NCI-H2227 (cell line): ENCODE data around the gene KDM4C.
"Not testable (repeated sequence)": the region's sequence is repeated elsewhere in the genome, so short reads cannot be mapped to it uniquely, and the experiment has no call there.

Experiments used
- DNase-seq: peaks from one replicate; lab custom pipeline; 2025; ENCODE audit not compliant: unreplicated experiment; lab: John Stamatoyannopoulos, UW

Gene KDM4C

DNA sequence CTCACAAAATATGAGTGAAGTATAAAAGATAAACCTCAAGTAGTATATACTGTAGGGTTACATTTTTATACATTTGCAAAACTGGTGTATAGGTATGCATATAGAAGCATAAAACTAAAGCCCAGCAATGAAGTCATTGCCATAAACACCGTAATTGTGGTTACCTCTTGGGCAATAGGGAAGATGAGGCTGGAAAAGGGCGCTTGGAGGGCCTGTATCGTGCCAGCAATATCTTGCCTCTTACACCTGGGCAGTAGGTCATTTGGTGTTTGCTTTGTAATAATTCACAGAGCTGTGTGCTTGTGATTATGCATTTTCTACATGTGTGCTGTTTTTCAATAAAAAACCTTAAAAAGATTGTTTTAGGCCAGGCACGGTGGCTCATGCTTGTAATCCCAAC is 45.2 kb downstream of the KDM4C start:
- DNase-seq, result no peak

DNA sequence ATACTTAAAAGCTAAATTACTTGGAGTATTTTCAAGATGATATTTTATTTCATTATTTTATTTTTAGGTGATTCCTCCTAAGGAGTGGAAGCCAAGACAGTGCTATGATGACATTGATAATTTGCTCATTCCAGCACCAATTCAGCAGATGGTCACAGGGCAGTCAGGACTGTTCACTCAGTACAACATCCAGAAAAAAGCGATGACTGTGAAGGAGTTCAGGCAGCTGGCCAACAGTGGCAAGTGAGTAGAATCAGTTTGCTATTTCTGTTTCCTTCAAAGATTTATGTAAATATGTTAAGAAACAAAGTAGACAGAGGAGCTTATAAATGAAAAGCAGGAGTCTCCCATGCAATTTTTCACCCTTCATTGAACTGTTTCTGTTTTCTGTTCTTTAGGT is 47.8 kb downstream of the KDM4C start:
- no peak for DNase-seq

DNA sequence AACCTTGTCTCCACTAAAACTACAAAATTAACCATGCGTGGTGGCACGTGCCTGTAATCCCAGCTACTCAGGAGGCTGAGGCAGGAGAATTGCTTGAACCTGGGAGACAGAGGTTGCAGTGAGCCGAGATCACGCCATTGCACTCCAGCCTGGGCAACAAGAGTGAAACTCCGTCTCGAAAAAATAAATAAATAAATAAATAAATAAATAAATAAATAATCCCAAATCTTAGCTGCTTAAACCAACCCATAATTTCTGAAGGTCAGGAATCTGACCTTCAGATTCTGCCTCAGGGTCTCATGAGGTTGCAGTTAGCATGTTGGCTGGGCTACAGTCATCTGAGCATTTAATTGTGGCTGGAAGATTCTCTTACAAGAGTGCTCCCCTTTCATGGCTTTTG is 48.5 kb downstream of the KDM4C start:
- not testable (repeated sequence) for DNase-seq

DNA sequence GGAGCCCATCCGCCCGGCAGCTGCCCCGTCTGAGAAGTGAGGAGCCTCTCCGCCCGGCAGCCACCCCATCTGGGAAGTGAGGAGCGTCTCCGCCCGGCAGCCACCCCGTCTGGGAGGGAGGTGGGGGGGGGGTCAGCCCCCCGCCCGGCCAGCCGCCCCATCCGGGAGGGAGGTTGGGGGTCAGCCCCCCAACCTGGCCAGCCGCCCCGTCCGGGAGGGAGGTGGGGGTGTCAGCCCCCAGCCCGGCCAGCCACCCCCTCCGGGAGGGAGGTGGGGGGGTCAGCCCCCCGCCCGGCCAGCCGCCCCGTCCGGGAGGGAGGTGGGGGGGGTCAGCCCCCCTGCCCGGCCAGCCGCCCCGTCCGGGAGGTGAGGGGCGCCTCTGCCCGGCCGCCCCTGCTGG is 49.9 kb downstream of the KDM4C start:
- not testable (repeated sequence) for DNase-seq

DNA sequence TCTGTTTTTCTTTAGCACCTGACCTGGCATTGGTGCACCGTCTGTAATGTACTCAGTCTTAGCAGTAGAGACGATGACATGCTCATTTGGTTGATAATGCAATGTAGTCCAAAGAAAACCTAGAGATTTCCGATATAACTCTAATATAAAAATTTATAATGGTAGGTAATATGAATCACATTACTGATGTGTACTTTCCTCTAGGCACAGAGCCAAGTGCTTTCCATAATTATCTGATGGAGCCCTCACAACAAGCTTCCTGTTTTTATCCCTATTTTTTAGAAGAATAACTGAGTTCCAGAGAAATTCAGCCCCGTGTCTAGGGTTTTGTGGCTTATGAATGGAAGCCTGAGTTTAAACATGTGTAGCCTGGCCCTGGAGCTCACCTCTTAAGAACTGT is 53.7 kb downstream of the KDM4C start:
- peak; percentile 23 for DNase-seq

DNA sequence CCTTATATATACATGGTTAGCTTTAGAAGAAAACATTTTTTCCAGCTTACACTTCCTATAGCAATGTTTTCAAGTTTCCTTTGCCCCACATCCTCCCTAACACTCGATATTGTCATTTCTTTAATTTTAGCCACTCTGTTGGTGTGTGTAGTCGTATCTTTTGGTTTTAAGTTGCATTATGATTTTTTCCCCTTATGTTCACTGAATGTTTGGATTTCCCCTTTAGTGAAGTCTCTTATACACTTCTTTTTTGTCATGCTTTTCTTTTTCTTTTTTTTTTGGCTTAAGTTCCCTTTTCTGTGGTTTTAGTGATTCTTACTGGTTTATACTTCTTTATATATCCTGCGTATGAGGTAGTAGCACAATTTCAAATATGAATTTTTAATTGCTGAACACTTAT is 58.8 kb downstream of the KDM4C start:
- DNase-seq, result no peak

DNA sequence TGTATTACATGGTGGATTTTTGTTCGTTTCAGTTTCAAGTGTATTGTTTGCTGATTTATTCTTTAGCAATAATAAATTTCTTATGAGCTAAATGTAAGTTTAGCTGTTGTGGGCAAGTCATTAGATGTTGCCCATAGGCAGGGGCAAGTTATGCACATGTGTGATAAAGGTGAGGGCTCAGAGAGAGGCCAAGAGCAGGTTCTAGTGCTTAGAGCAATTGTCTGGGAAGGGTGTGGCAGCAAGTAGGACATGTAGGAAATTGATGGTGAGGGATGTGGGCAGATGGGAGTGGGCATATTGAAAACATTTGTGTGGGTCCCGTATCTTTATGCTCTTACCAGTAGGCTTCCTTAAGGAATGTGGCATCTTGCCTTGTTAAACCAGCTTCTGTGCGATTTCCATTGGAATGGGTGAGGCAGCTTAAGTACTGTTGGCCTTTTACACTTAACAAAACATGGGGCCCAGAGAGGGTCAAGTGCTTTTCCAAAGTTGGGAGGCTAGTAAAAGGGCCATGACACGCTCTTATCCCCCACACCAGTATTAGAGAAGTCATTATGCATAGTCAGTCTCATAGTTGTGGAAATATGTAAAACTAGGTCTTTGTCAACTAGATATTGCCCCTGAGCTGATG is 60.6 kb downstream of the KDM4C start:
- DNase-seq, result no peak

DNA sequence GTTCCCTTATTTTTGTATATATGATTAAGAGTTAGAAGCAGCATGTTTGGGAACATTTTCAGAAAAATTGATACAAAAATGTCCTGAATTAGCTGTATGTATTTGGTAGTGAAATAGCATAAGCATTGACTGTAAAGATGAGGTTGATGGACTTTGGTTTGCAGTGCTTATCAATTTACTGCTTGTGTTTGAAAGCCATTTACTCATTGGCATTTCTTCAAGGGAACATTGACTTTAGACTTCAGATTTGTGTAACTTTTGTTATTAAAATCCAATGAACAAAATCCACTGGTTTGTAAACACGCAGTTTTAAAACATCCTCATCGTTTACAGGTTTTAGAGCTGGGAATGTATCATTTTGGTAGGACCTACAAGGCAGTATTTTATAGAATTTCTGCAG is 61.3 kb downstream of the KDM4C start:
- DNase-seq, result no peak

DNA sequence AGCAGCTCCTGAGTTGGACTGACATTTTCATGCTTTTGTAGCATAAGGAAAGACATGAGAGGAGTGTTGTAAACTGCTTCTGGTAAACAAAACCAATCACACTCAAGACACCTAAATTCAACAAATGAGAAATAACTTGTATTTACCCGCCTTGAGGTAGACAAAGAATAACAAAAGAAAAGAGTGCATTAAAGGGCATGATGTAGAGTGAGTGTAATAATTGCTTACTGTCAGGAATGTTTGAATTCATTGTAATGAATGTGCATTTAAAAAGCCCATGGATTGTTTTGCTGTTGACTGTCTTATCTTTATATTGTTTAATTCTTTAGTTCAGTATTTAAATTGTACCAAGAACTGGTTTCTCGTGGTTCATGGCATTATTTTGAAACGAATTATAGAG is 61.8 kb downstream of the KDM4C start:
- DNase-seq, result no peak

DNA sequence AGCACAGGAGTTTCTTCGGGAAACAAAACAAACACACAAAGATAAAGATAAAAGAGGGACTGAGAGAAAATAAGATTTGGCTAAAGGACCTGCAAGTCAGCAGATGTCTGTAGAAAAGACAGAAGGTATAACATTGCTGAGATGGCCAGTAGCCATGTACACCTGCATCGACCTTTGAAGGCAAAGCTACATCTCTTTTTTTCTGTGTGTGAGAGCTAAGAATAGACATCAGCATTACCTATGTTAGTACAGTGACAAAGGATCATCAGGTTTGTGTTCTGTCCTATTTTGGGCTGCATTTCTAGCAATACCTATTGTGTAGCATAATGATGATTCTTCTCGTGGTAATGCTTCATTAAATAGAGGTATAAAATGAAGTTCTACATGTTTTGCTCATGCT is 64.9 kb downstream of the KDM4C start:
- no peak for DNase-seq

DNA sequence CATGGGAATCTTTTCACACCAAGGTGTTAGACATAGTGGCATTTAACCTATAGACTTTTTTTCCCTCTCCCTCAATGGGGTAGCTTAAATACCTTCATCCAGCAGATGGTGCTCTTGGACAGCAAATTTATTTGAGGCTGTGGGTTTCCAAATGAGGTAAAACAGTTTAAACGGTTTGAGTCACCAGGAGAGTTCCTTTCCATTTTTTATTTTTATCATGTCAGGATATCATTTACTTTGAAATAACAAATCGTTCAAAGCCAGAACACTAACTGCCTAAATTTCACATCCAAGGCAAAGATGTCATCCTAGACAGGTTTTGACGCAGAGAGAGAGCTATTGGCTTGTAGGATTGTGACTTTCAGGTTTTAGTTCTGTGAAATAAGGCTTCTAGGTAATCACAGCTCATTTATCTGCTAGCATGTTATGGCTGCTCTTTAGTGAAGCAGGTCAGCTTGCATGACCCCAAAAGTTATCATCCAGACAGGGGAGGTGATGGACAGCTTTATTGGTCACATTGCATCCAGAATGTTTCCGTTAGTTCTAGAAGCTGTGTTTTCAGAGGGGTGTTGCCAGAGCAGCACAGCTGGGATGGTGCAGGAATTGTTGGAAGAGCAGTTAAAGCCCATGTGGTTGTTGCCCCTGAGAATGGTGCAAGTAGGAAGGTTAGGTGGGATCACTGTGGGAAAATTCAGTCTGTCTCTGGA is 69.8 kb downstream of the KDM4C start:
- DNase-seq, result peak; percentile 81

DNA sequence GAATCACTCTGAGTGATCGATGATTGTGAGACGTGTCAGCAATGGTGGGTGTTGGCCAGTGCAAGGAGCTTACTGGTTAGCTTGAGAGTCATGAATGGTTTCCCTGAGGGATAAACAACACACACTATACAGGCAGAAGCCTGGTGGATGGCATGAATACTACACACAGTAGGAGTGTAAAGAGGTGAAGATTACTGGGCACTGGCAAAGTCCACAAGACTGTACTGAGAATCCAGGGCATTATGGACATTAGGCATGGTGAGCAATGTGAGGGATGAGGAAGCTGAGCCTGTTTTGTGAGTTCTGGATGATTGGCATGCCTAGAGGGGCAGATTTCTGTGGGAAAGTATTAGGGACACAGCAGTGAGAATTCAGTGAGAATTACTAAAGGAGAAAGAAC is 71.3 kb downstream of the KDM4C start:
- no peak for DNase-seq

DNA sequence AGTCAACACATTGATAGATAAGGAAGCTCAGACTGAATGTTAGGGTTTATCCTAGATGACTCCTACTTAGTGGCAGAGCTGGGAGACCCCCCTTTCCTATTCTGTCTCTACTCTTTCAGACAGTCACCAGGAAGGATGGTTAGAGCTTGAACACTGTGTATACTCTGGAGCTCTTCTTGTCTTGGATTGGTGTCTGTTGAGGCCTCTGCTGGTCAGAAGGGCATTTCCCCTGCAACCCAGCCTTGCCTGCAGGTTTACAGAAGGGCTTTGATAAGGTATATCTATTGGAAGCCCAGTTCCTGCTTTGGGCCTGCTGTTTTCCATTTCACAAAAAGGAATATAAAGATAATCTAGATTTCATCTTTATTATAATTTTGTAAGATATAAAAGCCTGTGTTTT is 71.8 kb downstream of the KDM4C start:
- DNase-seq, result no peak

DNA sequence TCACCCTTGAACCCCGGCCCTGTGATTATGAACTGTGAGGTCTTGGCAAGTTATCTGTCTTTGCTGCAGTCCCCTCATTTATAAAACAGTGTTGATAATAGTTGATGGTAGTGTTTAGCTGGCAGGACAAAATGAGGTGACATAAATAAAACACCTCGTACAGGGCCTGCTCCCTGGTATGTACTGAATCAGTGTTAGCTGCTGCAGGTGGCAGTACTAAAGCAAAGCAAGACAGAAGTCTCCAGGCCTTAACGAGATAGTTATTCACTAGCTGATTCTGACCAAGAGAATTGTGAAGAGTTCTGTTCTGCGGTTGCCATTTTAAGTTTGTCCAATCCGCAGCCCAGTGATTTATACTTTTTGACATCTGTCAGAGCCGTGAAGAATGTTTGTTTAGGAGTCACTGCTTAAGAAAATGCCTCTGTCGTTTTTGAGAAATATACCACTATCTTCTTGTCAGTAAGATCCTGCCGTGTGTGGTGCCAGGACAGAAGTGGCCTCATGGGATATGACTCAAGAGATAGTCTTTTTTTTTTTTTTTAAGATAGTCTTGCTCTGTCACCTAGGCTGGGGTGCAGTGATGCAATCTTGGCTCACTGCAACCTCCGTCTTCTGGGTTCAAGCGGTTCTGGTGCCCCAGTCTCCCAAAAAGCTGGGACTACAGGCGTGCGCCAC is 75.9 kb downstream of the KDM4C start:
- DNase-seq, result peak; percentile 32

DNA sequence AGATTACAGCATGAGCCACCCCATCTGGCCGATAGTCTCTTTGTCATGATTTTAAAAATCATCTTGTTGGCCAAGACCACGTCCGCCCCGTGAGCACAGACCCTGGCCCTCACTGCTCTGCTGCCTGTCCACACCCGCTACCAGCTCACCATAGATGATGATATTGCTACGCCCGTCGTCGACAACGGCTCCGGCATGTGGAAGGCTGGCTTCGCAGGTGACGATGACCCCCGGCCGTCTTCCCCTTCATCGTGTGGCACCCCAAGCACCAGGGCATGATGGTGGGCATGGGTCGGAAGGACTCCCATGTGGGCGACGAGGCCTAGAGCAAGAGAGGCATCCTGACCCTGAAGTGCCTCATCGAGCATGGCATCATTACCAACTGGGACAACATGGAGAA is 76.5 kb downstream of the KDM4C start:
- no peak for DNase-seq

DNA sequence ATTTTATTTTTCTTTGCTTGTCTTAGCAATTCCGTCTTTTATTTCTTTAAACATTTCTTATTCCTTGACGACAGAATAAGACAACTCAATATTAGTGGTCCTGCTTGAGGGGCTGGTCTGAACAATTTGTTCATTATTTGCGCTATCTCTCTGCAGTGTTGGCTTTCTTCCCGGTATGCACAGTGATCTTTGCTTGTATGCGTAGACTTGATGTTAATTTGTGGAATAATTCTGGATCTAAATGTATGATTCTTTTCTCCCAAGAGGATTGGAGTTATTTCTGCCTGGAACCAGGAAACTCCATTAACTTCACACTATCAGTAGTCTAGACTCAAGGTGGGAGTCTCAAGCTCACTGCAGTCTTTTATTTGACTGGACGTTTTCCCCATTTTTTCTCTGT is 80.4 kb downstream of the KDM4C start:
- no peak for DNase-seq

DNA sequence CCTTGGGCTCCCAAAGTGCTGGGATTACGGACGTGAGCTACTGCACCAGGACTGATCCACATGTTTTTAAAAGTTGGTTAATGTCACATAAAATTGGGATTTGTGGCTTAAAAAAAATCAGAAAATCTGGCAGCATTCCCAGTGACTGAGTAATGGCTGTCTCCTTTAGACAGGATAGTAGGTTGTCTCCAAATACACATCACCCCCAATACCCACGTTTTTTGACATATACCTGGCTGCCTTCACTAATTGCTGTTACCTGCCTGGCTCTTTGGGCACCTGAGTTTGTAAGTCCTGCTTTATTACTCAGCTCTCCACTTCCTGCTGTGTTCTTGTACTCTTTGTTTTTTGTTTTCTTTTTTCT is 84.8 kb downstream of the KDM4C start:
- no peak for DNase-seq

DNA sequence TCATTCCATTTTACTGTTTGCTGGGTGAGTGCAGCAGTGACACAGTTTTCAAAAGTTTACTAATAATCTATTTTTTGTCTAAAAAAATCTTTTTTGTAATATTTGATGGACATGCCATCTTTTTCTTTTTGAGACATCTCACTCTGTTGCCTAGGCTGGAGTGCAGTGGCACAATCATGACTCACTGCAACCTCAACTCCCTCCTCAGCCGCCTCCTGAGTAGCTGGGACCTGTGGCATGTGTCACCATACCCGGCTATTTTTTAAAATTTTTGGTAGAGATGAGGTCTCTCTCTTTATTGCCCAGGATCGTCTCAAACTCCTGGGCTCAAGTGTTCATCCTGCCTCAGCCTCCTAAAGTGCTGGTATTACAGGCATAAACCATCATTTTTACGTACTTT is 86.0 kb downstream of the KDM4C start:
- DNase-seq, result no peak

DNA sequence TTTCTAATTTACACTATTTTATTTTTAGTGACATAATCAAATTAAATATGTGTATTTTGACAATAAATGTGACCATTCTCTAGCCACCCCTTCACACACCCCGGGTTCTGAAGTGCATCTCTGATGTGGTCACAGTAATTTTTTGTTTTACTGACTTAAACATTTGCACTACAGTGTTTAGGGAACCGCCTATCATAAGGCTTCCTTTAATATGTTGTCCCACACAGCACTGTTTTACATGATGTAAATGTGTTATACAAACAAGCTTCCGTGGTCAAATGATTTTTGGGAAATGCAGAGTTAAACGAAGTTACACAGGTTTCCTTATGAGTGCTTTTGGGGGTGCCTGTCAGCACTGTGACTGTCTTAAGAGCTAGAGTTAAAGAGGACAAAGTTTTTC is 86.5 kb downstream of the KDM4C start:
- no peak for DNase-seq

DNA sequence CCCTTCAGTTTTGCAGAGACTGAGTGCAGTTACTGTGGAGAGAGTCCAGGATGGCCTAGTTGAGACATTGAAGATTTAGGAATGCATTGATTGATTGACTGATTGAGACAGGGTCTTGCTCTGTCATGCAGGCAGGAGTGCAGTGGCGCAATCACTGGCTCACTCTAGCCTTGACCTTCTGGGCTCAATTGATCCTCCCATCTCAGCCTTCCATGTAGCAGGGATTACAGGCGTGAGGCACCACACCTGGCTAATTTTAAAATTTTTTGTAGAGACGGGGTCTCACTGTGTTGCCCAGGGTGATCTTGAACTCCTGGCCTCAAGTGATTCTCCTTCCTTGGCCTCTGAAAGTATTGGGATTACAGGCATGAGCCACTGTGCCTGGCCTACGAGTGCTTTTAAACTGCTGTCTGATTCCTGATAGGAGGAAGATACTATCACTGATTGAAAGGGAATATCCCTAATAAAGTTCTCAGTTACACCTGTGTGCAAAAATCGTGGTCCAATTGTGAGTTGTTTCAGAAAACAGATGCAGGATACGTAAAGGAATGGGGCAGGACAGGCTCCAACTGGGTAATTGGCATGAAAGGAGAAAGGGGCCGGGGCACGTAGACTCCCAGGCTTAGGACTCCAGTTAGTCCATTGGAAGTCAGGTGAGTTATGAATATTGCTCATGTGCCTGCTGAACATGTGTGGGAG is 87.5 kb downstream of the KDM4C start:
- DNase-seq, result no peak

DNA sequence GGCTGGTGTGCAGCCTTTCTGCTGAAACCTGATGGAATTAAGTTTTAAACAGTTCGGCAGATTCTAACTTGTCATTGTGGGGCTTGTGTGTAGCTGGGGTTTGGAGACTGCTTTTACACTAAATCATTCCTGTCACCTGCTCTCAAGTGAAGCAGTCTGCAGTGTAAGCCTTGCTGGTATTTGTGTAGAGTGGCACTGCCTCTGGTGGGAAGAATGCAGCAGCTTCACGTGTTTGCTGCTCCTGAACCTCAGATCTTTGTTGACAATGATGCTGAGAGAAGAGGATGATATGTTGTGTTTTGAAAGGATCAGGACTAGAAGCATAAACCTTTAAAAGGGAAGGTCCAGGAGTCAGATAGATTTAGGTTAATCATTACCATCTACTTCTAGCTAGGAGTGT is 88.1 kb downstream of the KDM4C start:
- DNase-seq, result peak; percentile 13
